ENCODE results near the gene XRN2.

DNA sequence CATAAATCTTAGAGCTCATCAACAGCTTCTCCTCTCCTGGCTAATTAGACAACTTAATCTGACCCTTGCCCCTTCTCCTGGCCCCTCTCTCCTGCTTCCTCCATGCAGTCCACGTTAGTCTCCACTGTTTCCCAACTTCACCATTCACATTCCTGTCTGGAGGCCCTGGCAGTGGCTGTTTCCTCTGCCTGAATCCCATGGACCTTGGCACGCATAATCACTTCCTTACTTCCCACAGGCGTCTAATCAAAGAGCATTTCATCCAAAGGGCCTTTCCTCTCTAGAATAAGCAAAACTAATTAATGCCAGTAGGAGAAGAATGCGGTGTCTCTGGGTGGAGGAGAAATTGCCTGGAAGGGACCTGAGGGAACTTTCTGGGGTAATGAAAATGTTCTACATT is 16.4 kb upstream of the XRN2 start:
- no peak for TF ChIP-seq GATA2 (IDR thresholded peaks at IDR 0.05; ENCODE audit: low read depth, low read length)
- no peak for TF ChIP-seq GATA3 (IDR thresholded peaks at IDR 0.05; ENCODE audit: low read depth, low read length)
